ENCODE results near the gene CEP128. TPM values are rescaled to one million over a fixed set of nuclear protein-coding genes. Genes with fewer than 3 reads are reported as not detected.

CEP128 gene
- total RNA-seq, 1 experiment from 2014 or later, result 29.3 TPM

- no peaks in the 10 kb centered on the region for H3K36me3 ChIP-seq (ENCODE audit: low read depth)
- H3K4me1 ChIP-seq (replicated peaks; ENCODE audit: insufficient read depth), result no peaks in the 10 kb centered on the region
- H3K79me2 ChIP-seq (ENCODE audit: low read depth), result no peaks in the 10 kb centered on the region
- no peaks in the 10 kb centered on the region; the same call in 1 of the 2 replicates for H3K9me3 ChIP-seq (ENCODE audit: insufficient read depth, low read depth)
- no peak for DNase-seq
- H3K27ac ChIP-seq, result no peak overlapping the region
- CTCF ChIA-PET, result interaction anchor here (0.6 to 0.7 kb wide), 2 partner anchors 572 to 573 kb away, joined by 3 read pairs; no protein-coding TSS in a partner anchor
- H3K27me3 ChIP-seq (ENCODE audit: insufficient read depth, low read depth), result no peaks in the 10 kb centered on the region
- TF ChIP-seq EZH2 (IDR thresholded peaks at IDR 0.05; ENCODE audit: low read depth) (no peak), CTCF (conservative IDR thresholded peaks at IDR 0.05) (0 out of 2 replicates have a peak, but pooled peaks have one; percentile 22)
- H4K20me1 ChIP-seq (ENCODE audit: insufficient read depth), result no peaks in the 10 kb centered on the region
- no peaks in the 10 kb centered on the region for H3F3A ChIP-seq (ENCODE audit: insufficient read depth, low read depth)
- no peak overlapping the region for H3K4me3 ChIP-seq
- POLR2A ChIA-PET (ENCODE audit: unreplicated experiment), result interaction anchor here (0.7 kb wide), 1 partner anchor 17 kb away, joined by 3 read pairs; no protein-coding TSS in a partner anchor
- no peak overlapping the region for H3K4me2 ChIP-seq
- H3K9me2 ChIP-seq (ENCODE audit: insufficient read depth), result no peaks in the 10 kb centered on the region
- no peak overlapping the region for H2AFZ ChIP-seq
- intact Hi-C loops (cut with micrococcal nuclease; ENCODE audit: unreplicated experiment), result loop anchor here (10.0 kb wide), 1 partner anchor 570 kb away; the partner anchor contains the start of gene DIO2
- BruUV-seq (replicated peaks), result no TSS peak
Measured at GRCh38 chr14:80784820-80785219, 156.7 kb downstream of the CEP128 start.

- H3K27ac ChIP-seq, result no peak overlapping the region
- no TSS peak for BruUV-seq (replicated peaks)
- peak in 1 of 2 experiments; percentile 11 for DNase-seq
- H3K4me3 ChIP-seq, result no peak overlapping the region
- H2AFZ ChIP-seq, result no peak overlapping the region
- H3K4me1 ChIP-seq (replicated peaks; ENCODE audit: insufficient read depth), result no peaks in the 10 kb centered on the region
- intact Hi-C loops (cut with micrococcal nuclease; ENCODE audit: unreplicated experiment), result loop anchor here (10.0 kb wide), 1 partner anchor 567 kb away; the partner anchor contains the start of gene DIO2
- no peaks in the 10 kb centered on the region for H3K27me3 ChIP-seq (ENCODE audit: insufficient read depth, low read depth)
- CTCF ChIA-PET, result no interaction called here
- H3K9me2 ChIP-seq (ENCODE audit: insufficient read depth), result no peaks in the 10 kb centered on the region
- no peaks in the 10 kb centered on the region for H4K20me1 ChIP-seq (ENCODE audit: insufficient read depth)
- no peaks in the 10 kb centered on the region for H3K36me3 ChIP-seq (ENCODE audit: low read depth)
- no peaks in the 10 kb centered on the region for H3F3A ChIP-seq (ENCODE audit: insufficient read depth, low read depth)
- TF ChIP-seq EZH2 (IDR thresholded peaks at IDR 0.05; ENCODE audit: low read depth), result no peak
- TF ChIP-seq CTCF (conservative IDR thresholded peaks at IDR 0.05), result no peak
- no peaks in the 10 kb centered on the region for H3K9me3 ChIP-seq (ENCODE audit: insufficient read depth, low read depth)
- H3K79me2 ChIP-seq (ENCODE audit: low read depth), result no peaks in the 10 kb centered on the region
- H3K4me2 ChIP-seq, result no peak overlapping the region
- POLR2A ChIA-PET (ENCODE audit: unreplicated experiment), result interaction anchor here (0.6 kb wide), 1 partner anchor 161 kb away, joined by 7 read pairs; no protein-coding TSS in a partner anchor
Measured at GRCh38 chr14:80781972-80782367, 159.6 kb downstream of the CEP128 start.

GRCh38 chr14:80780500-80780899 is 161.0 kb downstream of the CEP128 start:
- Histone ChIP-seq H3K4me1 (replicated peaks; ENCODE audit: insufficient read depth) (no peaks in the 10 kb centered on the region), H3K4me2 (no peak overlapping the region), H3K27ac (no peak overlapping the region), H3K9me3 (ENCODE audit: insufficient read depth, low read depth) (no peaks in the 10 kb centered on the region), H2AFZ (no peak overlapping the region), H3F3A (ENCODE audit: insufficient read depth, low read depth) (no peaks in the 10 kb centered on the region), H3K9me2 (ENCODE audit: insufficient read depth) (no peaks in the 10 kb centered on the region), H3K4me3 (no peak overlapping the region), H3K27me3 (ENCODE audit: insufficient read depth, low read depth) (no peaks in the 10 kb centered on the region), H3K79me2 (ENCODE audit: low read depth) (no peaks in the 10 kb centered on the region), H4K20me1 (ENCODE audit: insufficient read depth) (no peaks in the 10 kb centered on the region), H3K36me3 (ENCODE audit: low read depth) (no peaks in the 10 kb centered on the region)
- DNase-seq, result no peak
- no TSS peak for BruUV-seq (replicated peaks)
- ChIA-PET POLR2A (ENCODE audit: unreplicated experiment) (interaction anchor here (0.6 kb wide), 1 partner anchor 10 kb away, joined by 13 read pairs; no protein-coding TSS in a partner anchor), CTCF (no interaction called here)
- intact Hi-C loops (cut with micrococcal nuclease; ENCODE audit: unreplicated experiment), result loop anchor here (10.0 kb wide), 1 partner anchor 566 kb away; the partner anchor contains the start of gene DIO2
- no peak for TF ChIP-seq EZH2 (IDR thresholded peaks at IDR 0.05; ENCODE audit: low read depth)
- no peak for TF ChIP-seq CTCF (conservative IDR thresholded peaks at IDR 0.05)

All from PC-9 (cell line).